NCI-H128 (cell line): ENCODE results near the gene STUM.
"Not testable (repeated sequence)": the region's sequence is repeated elsewhere in the genome, so short reads cannot be mapped to it uniquely, and the experiment has no call there.

Experiments used
- DNase-seq: peaks from one replicate; lab custom pipeline; 2025; ENCODE audit not compliant: unreplicated experiment; lab: John Stamatoyannopoulos, UW

STUM gene

GRCh38 chr1:226637147-226637935, 88.8 kb downstream of the STUM start:
- DNase-seq: no peak

GRCh38 chr1:226638001-226638601, 89.5 kb downstream of the STUM start:
- no peak for DNase-seq

- no peak for DNase-seq
Observed at GRCh38 chr1:226638608-226639007, 90.0 kb downstream of the STUM start.

GRCh38 chr1:226639206-226639605, 90.6 kb downstream of the STUM start:
- DNase-seq: not testable (repeated sequence)

- no peak for DNase-seq
Observed at GRCh38 chr1:226639631-226640061, 91.1 kb downstream of the STUM start.

- no peak for DNase-seq
Observed at GRCh38 chr1:226640321-226641136, 92.0 kb downstream of the STUM start.

GRCh38 chr1:226641671-226642231, 93.2 kb downstream of the STUM start:
- DNase-seq: no peak

- no peak for DNase-seq
Observed at GRCh38 chr1:226642421-226642820, 93.9 kb downstream of the STUM start.

- DNase-seq: no peak
Observed at GRCh38 chr1:226643177-226643576, 94.6 kb downstream of the STUM start.

- DNase-seq: no peak
Observed at GRCh38 chr1:226643611-226644540, 95.3 kb downstream of the STUM start.

GRCh38 chr1:226644541-226645176, 96.1 kb downstream of the STUM start:
- no peak for DNase-seq

- DNase-seq: no peak
Observed at GRCh38 chr1:226645279-226645976, 96.9 kb downstream of the STUM start.

GRCh38 chr1:226646026-226646869, 97.7 kb downstream of the STUM start:
- no peak for DNase-seq

- DNase-seq: no peak
Observed at GRCh38 chr1:226646870-226647449, 98.4 kb downstream of the STUM start.

GRCh38 chr1:226647719-226648118, 99.2 kb downstream of the STUM start:
- DNase-seq: no peak

- DNase-seq: no peak
Observed at GRCh38 chr1:226648421-226648820, 99.9 kb downstream of the STUM start.

GRCh38 chr1:226649244-226649643, 100.7 kb downstream of the STUM start:
- DNase-seq: no peak

- DNase-seq: peak; percentile 21
Observed at GRCh38 chr1:226649780-226650179, 101.2 kb downstream of the STUM start.
